Renal pelvis (tissue), 4 donors: ENCODE data around the gene KSR1. TPM values are rescaled to one million over a fixed set of nuclear protein-coding genes. Genes with fewer than 3 reads are reported as not detected.

ENCODE experiments used
- DNase-seq: peaks from one replicate; pipeline ENCODE4 v3.0.0-alpha.2; 2013
- polyA plus RNA-seq, 3 donors: library from polyadenylated mRNA; unstranded; fragments of 120-200 nt; gene quantifications; one replicate each; pipeline ENCODE4 v1.2.1, GENCODE V29; 2013; ENCODE audit not compliant: insufficient read length in 3 of 3

The KSR1 gene
- polyA plus RNA-seq, 3 donors = 44.8 to 79.0 (median 77.5) TPM

DNA sequence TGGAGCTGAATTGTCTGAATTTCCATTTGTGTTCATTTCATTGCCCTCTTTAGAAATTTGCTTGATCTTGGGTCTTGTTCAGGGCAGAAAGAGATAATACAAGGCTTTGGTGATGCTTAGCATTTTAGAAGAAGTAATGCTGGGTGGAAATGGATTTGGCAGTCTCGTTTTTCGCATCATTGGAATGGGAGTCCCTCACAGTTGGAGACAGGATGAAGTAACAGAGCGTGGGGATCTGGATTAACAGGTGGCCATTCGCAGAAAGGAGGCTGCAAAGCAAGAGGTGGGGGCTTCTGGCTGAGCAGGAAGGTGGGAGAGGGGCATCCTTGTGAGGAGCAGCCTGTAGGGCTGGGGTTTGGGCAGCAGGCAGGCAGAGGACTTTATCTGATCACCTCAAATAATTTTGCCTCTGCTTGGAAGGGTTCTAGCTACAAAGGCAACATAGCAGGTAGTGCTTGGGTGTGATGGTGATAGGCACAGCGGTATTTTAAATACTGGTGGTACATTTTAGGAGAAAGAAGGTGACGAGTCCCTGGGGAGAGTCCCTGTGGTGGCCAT is 17.0 kb downstream of the KSR1 start:
- DNase-seq = no peak

- no peak for DNase-seq
Measured at GRCh38 chr17:27473748-27474609, 17.7 kb downstream of the KSR1 start.

GRCh38 chr17:27475070-27475673 is 18.9 kb downstream of the KSR1 start:
- no peak for DNase-seq

DNA sequence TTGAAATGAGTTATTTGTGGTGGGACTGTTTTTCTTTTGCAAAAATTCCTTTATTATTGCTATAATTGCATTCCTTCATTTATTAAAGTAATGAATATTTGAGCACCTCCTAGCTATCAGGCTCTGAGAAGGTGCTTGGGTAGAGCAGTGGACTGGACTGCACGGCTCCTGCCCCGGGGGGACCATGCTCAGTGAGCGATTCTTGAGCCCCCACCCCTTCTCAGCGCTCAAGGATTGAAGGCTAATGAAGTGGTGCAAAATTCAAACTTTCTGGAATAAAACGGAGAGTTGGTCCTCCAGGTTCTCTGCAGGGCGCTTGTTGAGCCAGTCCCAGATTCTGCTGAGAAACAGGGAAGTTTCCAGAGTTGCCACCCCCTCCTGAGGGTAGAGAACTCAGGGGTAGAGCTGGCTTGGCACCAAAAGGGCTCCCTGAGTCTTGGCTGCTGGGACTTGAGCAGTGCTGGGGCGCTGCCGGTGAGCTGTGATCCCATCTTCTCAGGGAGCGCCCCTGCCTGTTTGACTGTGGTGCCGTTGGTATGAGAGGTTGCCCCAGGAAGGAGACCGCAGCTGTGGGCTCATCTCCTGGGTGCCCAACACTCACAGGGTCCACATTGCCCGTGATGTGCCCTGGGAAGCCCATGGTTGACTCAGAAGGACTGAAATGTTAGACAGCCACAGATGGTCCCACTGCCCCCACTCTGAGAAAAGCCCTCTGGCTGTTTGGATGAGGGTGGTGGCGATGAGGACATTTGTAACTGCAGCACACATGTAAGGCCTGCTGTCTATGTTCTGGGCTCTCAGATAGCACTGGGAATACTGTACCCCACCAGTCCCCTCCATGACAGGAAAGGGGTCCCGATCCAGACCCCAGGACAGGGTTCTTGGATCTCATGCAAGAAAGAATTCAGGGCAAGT is 20.0 kb downstream of the KSR1 start:
- no peak for DNase-seq

DNA sequence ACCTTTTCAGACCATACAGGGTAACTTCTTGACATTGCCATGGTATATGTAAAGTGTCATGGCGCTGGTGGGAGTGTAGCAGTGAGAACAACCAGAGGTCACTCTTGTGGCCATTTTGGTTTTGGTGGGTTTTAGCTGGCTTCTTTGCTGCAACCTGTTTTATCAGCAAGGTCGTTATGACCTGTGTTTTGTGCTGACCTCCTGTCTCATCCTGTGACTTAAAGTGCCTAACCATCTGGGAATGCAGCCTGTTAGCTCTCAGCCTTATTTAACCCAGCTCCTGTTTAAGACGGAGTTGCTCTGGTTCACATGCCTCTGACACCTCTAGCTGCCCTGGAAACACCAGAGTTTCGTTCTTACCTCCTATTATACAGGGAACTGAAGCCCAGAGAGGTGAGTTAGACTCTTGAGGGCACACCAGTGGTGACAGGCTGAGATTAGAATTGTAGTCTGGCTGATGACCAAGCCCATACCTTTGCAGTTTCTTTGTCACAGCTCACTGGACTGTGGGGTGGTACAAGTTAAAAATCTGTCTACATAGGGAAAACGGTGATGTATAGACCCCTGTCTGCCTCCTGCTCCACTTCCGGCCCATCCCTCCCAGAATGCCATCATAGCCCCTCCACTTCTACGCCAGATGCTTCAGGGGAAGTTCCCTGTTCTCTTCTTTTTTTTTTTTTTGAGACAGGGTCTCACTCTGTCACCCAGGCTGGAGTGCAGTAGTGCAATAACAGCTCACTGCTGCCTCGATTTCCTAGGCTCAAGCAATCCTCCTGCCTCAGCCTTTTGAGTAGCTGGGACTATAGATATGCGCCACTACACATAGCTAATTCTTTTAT is 21.0 kb downstream of the KSR1 start:
- DNase-seq = no peak

GRCh38 chr17:27477971-27478684 is 21.9 kb downstream of the KSR1 start:
- no peak for DNase-seq

DNA sequence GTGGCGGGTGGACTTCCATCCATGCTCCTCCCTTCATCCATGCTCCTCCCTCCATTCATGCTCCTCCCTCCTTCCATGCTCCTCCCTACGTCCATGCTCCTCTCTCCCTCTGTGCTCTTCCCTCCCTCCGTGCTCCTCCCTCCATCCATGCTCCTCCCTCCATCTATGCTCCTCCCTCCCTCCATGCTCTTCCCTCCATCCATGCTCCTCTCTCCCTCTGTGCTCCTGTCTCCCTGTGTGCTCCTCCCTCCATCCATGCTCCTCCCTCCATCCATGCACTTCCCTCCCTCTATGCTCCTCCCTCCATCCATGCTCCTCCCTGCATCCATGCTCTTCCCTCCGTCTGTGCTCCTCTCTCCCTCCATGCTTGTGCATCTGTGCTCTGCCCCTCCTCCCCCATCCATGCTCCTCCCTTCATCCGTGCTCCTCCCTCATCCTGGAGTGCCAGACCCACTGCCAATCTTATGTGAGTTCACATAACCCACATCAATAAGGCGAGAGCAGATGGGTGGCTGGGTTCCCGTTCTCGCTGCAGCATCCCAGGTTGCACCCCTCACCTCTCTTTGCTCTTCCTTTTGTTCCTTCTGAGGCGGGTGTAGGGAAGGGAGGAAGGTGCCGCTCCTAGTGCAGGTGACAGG is 22.8 kb downstream of the KSR1 start:
- DNase-seq = no peak

GRCh38 chr17:27479838-27480237 is 23.6 kb downstream of the KSR1 start:
- DNase-seq = no peak

DNA sequence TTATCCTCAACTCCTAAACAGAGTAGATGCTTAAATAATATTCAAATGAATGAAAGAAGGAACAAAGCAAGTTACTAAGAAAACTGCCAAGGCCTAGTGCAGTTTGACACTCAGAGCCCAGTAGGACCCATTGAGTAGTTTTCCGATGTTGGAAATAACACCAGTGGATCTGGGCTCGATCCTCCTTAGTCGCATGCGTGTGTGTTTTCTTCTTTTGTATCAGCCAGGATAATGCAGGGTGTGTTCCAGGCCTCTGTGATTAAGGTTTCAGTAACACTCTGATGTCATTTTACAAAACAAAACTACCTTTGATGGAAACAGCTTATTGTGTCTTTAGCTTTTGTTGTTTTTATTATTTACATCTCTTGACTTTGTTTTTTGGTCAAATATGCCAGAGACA is 24.5 kb downstream of the KSR1 start:
- no peak for DNase-seq

DNA sequence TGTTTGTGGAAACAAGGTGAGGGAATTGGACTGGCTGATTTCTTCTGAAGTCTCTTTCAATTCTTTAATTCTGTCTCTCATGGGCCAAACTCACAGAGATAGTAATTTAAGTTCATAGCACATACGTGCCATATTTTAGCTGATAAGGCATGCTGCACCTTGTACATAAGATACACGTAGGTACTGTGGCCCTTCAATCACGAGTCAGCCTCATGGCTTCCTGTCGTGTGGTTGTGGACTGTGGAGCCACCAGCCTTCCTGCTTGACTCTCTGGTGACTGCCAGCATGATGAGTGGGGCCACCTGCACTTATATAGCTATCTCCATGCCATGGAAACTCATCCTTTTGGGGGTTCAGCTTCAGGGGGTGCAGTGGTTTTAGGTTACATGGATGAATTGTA is 25.1 kb downstream of the KSR1 start:
- DNase-seq = no peak

DNA sequence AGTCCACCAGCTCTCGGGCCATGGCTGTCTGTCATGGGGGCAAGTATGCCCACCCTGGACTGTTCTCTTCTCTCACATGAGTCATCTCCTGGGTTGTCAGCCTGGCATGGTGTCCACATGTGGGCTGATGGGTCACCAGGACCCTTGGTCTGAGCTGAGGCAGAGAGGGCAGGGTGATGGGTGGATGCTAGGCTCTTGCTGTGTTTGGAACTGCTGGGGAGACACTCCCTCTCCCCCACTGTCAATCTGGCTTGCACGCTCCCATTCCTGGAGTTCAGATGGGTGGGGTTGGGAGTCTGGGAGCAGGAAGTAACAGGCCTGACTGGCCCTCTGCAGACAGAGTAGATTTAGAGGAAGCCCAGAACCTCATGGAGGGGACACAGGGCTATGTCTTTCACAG is 28.9 kb downstream of the KSR1 start:
- no peak for DNase-seq

DNA sequence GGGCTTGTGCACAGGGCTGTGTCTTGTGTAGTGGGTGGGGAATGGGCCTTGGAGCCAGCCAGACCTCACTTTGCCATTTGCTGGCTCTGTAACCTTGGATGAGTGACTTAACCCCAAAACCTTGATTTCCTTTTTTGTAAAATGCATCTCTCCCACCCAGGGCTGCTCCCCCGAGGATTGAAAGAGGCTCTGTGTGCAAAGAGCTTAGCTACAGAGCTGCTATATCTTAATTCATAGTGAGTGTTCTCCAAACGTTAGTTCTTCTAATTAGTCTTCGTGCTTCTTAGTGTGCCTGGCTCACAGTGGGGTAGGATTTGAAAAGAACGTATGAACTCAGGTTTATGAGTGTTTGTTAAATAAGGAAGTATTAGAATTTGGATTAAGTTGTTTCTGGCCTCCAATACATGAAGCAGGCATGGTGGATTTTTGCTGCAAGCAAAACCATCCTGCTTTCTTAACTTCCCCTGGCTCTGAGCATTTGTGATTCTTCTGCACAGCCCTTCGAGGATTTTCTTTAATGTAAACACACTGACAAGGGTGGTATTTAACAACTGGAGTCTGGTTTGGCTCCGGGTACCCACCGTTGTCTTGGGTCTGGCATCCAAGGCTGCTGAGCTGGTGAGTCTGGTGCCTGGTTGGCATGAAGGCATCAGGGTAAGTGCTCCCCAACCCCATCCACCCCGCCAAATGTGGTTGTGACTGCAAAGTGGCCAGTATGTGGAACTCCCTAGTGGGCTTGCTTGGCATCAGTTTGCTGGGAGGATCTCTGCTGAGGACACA is 29.7 kb downstream of the KSR1 start:
- DNase-seq = no peak

DNA sequence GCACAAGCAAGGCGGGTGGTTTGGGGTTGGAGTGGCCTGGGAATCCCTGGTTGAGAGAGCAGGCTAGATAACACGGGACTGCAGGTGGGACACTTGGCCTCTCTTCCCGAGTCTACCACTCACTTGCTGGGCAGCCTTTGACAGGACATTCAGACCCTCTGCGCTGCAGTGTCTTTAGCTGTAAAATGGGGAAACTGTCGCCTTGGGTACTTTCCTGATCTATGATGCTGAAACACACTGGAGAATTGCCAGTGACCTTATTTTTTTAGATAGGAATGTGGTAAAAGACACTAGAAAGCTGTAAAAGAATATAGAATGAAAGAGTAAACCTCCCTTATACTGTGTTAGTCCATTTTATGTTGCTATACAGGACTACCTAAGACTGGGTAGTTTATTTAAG is 30.5 kb downstream of the KSR1 start:
- no peak for DNase-seq

DNA sequence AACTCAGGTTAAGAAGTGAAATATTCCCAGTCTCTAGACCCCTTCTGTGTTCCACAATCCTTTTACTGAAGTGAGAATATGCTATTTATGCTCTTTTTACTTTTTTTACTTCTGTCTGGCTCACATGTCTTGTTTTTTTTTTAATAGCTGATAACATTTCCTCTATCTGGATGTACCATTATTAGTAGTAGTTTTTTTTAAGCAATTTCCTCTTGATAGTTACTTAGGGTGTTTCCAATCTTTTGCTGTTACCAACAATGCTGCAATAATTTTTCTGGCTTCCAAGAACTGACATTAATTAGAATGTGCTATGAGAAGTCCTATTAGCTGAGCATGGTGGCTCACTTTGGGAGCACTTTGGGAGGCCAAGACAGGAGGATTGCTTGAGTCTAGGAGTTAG is 32.0 kb downstream of the KSR1 start:
- DNase-seq = no peak

GRCh38 chr17:27489045-27489715 is 32.9 kb downstream of the KSR1 start:
- no peak for DNase-seq

- no peak for DNase-seq
Measured at GRCh38 chr17:27490391-27490790, 34.1 kb downstream of the KSR1 start.

DNA sequence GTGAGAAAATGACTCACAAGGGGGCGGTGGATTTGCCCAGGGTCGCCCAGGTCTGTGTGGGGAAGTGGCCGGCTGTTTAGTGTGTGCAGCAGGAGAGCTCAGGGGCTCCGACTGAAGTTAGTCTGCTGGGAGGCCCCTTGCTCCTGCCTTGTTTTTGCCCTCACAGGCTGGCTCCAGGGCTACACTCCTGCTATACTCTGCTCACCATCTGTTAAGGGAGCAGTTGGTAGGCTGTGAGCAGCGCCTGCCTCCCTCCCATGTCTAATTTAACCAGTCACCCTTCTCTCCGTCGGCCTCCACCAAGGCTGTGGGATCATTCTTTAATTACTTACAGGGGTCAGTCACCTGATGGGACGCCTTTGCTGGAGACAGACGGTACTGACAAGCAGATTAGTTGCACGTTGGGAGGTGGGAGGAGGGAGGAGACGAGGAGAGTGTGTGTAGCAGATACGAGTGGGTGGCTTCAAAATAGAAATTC is 35.5 kb downstream of the KSR1 start:
- peak; percentile 42 for DNase-seq

DNA sequence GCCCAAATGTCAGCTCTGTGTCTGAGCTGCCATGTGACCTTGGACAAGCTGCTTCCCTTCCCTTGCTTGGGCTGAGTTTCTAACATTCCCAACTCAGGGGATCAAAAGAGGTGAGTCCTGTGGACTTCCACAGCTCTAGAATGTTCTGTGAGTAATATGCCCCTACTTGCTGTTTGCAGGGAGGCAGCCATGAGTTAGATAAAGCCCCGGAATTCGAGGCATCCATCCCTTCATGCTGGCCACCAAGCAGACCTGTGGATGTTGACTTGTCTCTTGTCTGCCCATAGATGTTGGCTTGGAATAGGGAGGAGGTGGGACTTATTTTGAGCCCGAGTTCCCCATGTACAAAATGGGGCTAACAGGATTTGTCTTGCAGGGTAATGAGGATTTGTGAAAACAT is 36.2 kb downstream of the KSR1 start:
- no peak for DNase-seq

GRCh38 chr17:27493088-27493487 is 36.8 kb downstream of the KSR1 start:
- no peak for DNase-seq
